D721Med (cell line): Measurements from ENCODE around the gene NUP37.
"Not testable (repeated sequence)": the region's sequence is repeated elsewhere in the genome, so short reads cannot be mapped to it uniquely, and the experiment has no call there.

Source experiments
- DNase-seq: peaks from one replicate; pipeline ENCODE4 v3.0.0; 2011; ENCODE audit warnings: low spot score; ENCODE audit not compliant: insufficient read length
- FAIRE-seq: peaks from 2 replicates; lab custom pipeline; 2011; peaks lifted over from hg19 to GRCh38; lab: Jason Lieb, UNC
- TF ChIP-seq, protein P1 (sequence below): IDR thresholded peaks from 2 replicates; pipeline ENCODE4 v1.5.1; 2012; ENCODE audit warnings: mild to moderate bottlenecking, control low read depth; ENCODE audit not compliant: insufficient read depth; ENCODE audit errors: missing control alignments

Gene NUP37, protein sequence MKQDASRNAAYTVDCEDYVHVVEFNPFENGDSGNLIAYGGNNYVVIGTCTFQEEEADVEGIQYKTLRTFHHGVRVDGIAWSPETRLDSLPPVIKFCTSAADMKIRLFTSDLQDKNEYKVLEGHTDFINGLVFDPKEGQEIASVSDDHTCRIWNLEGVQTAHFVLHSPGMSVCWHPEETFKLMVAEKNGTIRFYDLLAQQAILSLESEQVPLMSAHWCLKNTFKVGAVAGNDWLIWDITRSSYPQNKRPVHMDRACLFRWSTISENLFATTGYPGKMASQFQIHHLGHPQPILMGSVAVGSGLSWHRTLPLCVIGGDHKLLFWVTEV

DNA sequence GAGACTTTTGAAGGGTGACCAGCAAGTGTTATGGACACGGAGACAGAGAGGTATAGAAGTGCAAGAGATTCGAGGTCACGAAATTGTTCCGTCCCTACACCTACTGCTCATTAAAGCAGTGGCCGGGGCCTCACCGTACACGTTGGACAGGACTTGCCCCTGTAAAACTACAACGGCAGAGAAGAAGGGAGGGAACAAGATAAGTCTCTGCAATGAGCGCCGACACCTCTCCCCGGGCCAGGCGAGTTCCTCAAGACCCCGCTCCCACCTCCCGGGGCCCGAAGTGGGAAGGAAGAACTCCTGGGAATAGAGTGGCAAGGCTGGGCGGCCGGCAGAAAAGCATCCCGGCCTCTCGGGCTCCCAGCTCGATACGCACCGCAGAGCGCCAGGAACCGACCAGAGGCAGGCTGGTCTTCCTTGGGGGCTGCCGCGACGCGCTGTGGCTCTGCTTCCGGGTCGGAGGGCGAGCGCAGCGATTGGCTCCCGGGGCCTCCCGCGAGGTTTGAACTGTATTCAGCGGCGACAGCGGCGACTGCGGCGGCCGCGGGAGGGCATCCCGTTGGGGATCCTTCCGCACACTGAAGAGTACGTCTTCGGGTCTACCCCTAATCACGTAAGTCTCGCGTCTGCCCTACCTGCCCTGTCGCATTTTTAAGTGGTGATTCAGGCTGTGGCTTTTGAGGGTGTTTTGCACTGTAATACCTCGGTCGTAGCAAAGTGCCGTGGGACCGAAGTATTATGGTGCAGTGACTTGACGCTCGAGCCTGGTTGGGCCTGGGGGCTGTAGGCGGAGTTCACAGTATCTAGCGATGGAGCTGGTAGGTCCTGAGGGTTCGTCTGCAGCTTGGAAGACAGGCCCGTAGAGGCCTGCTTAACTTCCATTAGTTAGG, at the start of gene NUP37, which contains the start of gene PARPBP:
Gene NUP37 (minus strand): TSS at position 441 of the 890 bp plus-strand sequence. CDS start 1,596 bp downstream, outside the sequence.
Gene PARPBP (plus strand): TSS at position 510 of the 890 bp plus-strand sequence. CDS start 3,706 bp downstream, outside the sequence.
- TF ChIP-seq, protein P1, sequence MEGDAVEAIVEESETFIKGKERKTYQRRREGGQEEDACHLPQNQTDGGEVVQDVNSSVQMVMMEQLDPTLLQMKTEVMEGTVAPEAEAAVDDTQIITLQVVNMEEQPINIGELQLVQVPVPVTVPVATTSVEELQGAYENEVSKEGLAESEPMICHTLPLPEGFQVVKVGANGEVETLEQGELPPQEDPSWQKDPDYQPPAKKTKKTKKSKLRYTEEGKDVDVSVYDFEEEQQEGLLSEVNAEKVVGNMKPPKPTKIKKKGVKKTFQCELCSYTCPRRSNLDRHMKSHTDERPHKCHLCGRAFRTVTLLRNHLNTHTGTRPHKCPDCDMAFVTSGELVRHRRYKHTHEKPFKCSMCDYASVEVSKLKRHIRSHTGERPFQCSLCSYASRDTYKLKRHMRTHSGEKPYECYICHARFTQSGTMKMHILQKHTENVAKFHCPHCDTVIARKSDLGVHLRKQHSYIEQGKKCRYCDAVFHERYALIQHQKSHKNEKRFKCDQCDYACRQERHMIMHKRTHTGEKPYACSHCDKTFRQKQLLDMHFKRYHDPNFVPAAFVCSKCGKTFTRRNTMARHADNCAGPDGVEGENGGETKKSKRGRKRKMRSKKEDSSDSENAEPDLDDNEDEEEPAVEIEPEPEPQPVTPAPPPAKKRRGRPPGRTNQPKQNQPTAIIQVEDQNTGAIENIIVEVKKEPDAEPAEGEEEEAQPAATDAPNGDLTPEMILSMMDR = no peak
- FAIRE-seq = no peak
- peak; percentile 37 for DNase-seq

DNA sequence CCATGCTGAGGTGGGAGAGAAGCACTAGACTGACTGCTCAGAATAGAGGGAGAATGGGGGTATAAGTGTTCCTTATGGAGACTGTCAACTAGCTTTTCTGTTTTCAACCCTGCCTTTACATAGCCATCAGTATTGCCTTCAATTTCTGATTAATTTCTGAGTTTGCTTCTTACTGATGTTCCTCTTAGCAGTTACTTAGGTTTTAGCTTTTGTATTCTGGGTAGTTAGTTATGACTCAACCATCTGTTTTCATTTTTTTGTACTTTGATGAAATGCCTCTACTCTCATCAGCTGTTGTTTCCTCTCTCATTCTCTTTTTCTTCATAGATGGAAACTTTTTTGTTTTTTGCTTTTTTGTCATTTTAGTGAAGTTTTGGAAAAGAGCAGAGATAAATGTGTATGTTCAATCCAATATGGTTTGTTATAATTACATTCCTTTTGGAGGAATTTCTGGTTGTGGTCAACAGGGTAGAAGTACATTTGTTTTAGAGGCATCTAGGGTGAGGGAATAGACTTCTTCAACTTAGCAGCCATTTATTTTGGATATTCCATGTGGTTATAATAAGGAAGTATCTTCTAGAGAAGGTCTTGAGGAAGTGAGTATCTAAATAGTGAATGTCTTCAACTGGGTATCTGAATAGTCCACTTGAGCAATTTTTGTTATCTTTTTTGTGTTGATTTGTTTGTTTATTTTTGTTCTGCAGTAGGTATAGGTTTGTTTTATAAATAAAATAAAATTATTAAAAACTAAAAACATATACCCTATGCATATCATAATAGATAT, 48.1 kb upstream of the NUP37 start:
- no peak for FAIRE-seq
- TF ChIP-seq, protein P1 = no peak
- no peak for DNase-seq

DNA sequence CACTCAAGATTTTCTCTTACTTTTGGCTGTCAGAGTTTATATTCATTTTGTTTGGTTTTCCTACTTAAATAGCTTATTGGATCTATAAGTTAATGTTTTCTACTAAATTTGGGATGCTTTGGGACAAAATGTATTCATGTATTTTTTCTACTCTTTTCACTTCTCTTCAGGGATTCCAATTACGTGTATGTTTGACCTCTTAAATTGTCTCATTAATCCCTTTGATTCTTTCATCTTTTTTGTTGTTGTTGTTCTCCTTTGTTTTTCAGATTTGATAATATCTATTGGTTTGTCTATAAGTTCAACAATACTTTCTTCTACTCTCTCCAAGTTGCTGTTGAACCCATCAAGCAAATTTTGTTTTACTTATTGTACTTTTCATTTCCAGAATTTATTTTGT, 43.5 kb upstream of the NUP37 start:
- no peak for DNase-seq
- no peak for FAIRE-seq
- TF ChIP-seq, protein P1 = no peak

DNA sequence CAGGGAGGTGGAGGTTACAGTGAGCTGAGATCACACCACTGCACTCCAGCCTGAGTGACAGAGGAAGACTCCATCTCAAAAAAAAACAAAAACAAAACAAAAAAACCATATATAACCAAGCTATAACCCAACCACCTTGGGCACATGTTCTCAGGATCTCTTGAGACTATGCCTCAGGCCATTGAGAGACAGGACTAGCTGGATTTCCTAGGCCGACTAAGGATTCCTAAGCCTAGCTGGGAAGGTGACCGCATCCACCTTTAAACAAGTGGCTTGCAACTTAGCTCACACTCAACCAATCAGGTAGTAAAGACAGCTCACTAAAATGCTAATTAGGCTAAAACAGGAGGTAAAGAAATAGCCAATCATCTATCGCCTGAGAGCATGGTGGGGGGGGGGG, 35.3 kb upstream of the NUP37 start:
- not testable (repeated sequence) for DNase-seq, FAIRE-seq

DNA sequence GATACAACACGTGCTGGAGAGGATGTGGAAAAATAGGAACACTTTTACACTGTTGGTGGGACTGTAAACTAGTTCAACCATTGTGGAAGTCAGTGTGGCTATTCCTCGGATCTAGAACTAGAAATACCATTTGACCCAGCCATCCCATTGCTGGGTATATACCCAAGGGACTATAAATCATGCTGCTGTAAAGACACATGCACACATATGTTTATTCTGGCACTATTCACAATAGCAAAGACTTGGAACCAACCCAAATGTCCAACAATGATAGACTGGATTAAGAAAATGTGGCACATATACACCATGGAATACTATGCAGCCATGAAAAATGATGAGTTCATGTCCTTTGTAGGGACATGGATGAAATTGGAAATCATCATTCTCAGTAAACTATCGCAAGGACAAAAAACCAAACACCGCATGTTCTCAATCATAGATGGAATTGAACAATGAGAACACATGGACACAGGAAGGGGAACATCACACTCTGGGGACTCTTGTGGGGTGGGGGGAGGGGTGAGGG, 27.2 kb upstream of the NUP37 start:
- FAIRE-seq = not testable (repeated sequence)

DNA sequence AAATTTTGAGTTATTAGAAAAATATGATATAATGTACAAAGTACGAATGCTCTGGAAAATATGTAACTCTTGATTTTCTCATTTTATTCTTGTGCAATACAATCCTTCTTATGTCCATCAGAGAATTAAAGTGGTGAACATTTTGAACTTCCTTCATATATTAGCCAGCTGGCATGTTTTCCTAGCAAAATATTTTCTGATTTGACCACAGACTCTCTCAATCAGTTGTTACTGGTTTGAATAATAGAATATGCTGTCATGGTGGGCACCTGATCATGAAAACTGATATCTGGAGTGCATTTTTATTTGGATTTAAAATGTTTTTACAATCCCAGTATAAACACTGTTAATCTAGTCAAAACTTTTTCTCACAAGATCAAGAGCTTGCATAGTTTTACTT, 24.3 kb upstream of the NUP37 start:
- TF ChIP-seq, protein P1 = no peak
- FAIRE-seq = no peak

More for the DNA sequence above, 27.2 kb upstream of the NUP37 start:
- DNase-seq = not testable (repeated sequence)

DNA sequence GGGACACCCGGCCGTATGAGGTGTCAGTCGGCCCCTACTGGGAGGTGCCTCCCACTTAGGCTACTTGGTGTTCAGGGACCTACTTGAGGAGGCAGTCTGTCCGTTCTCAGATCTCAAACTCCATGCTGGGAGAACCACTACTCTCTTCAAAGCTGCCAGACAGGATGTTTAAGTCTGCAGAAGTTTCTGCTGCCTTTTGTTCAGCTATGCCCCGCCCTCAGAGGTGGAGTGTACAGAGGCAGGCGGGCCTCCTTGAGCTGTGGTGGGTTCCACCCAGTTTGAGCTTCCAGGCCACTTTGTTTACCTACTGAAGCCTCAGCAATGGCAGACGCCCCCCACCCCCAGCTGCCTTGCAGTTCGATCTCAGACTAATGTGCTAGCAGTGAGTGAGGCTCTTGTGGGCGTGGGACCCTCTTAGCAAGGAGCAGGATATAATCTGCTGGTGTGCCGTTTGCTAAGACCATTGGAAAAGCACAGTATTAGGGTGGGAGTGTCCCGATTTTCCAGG, 23.0 kb upstream of the NUP37 start:
- FAIRE-seq, DNase-seq: not testable (repeated sequence)

More for the DNA sequence above, 24.3 kb upstream of the NUP37 start:
- no peak for DNase-seq

DNA sequence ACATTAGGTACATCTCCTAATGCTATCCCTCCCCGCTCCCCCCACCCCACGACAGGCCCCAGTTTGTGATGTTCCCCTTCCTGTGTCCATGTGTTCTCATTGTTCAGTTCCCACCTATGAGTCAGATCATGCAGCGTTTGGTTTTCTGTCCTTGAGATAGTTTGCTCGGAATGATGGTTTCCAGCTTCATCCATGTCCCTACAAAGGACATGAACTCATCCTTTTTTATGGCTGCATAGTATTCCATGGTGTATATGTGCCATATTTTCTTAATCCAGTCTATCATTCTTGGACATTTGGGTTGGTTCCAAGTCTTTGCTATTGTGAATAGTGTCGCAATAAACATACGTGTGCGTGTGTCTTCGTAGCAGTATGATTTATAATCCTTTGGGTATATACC, 17.7 kb upstream of the NUP37 start:
- not testable (repeated sequence) for FAIRE-seq, DNase-seq

DNA sequence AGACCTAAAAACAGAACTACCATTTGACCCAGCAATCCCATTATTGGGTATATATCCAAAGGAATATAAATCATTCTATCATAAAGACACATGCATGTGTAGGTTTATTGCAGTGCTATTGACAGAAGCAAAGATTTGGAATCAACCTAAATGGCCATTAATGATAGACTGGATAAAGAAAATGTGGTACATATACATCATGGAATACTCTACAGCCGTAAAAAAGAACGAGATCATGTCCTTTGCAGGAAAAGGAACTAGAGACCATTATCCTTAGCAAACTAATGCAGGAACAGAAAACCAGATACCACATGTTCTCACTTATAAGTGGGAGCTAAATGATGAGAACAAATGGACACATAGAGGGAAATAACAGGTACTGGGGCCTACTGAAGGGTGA, 11.5 kb upstream of the NUP37 start:
- not testable (repeated sequence) for FAIRE-seq

DNA sequence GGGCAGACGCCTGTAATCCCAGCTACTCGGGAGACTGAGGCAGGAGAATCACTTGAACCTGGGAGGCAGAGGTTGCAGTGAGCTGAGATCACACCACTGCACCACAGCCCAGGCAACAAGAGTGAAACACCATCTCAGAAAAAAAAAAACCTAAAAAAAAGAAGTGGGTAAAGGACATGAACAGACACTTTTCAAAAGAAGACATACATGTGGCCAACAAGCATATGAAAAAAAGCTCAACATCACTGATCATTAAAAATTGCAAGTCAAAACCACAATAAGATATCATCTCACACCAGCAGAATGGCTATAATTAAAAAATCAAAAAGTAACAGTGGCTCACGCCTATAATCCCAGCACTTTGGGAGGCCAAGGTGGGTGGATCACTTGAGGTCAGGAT, 10.8 kb upstream of the NUP37 start:
- DNase-seq, FAIRE-seq: not testable (repeated sequence)

More for the DNA sequence above, 11.5 kb upstream of the NUP37 start:
- DNase-seq = not testable (repeated sequence)

DNA sequence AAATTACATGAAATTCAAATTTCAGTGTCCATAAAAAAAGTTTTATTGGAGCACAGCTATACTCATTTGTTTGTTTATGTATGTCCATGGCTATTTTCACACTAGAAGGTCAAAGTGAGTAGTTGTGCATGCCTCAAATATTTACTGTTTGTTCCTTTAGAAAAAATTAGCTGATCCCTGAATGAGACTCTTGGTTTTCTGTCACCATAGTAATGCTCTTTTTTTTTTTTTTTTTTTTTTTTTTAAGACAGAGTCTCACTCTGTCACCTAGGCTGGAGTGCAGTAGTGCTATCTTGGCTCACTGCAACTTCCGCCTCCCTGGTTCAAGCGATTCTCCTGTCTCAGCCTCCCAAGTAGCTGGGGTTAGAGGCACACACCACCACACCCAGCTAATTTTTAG, 1.4 kb upstream of the NUP37 start:
- not testable (repeated sequence) for FAIRE-seq, DNase-seq
